ENCODE measurements around the gene IPO13.

IPO13 gene

DNA sequence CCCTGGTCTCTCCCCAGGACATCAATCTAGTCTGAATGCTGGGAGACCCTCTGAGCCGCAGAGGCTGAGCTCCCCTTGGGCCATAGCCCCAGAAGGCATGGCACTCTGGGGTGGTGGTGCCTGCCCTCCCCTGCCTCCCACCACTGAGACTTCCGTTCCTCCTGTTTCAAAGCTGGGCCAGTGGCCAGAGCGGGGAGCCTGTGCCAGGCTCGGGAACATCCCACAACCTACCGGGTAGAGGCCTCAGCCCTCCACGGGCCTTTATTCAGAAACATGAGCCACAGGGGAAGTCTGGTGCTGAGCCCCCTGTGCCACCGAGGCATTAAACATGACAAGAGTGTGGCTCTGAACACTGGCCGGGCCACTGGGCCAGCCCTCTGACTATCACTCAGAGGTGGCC lies 52.7 kb downstream of the IPO13 start:
- no peak overlapping the region for H3K4me3 ChIP-seq (ENCODE audit: low read depth, low read length)
- no peak for TF ChIP-seq CTCF (IDR thresholded peaks at IDR 0.05; ENCODE audit: borderline replicate concordance, insufficient read depth, low read depth, low read length)

DNA sequence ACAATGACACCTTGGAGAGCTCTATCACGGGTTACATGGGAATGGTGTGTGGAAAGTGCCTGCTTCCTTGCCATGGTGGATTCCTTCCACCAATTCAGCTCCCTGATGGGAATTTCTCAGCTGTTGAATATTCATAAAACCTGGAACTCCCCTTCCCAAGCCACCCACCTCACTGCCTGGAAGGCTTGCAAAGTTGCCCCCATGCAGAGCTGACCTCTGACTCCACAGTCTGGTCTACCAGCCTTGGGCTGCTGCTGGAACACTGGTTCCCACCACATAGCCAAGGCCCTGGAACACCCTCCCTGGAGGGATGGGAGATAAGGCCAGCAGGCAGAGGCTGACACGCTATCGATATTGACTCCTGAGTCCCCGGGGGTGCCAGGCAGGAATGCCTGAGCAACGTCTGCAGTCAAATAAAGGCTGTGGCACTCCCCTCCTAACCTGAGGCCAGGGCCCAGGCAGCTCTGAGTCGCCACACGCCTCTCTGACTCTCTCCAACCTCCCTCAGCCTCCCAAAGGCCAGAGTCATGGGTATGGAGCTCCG lies 53.4 kb downstream of the IPO13 start:
- H3K4me3 ChIP-seq (ENCODE audit: low read depth, low read length), result no peak overlapping the region
- no peak for TF ChIP-seq CTCF (IDR thresholded peaks at IDR 0.05; ENCODE audit: borderline replicate concordance, insufficient read depth, low read depth, low read length)

- TF ChIP-seq CTCF (IDR thresholded peaks at IDR 0.05; ENCODE audit: borderline replicate concordance, insufficient read depth, low read depth, low read length), result no peak
Measured at GRCh38 chr1:44002165-44002564, 55.4 kb downstream of the IPO13 start.

GRCh38 chr1:44002606-44003157 lies 55.9 kb downstream of the IPO13 start:
- peak; percentile 34; the same call in 1 of the 2 replicates for TF ChIP-seq CTCF (IDR thresholded peaks at IDR 0.05; ENCODE audit: borderline replicate concordance, insufficient read depth, low read depth, low read length)
- H3K4me3 ChIP-seq (ENCODE audit: low read depth, low read length), result no peak overlapping the region

More at GRCh38 chr1:44002165-44002564, 55.4 kb downstream of the IPO13 start:
- H3K4me3 ChIP-seq (ENCODE audit: low read depth, low read length), result no peak overlapping the region

DNA sequence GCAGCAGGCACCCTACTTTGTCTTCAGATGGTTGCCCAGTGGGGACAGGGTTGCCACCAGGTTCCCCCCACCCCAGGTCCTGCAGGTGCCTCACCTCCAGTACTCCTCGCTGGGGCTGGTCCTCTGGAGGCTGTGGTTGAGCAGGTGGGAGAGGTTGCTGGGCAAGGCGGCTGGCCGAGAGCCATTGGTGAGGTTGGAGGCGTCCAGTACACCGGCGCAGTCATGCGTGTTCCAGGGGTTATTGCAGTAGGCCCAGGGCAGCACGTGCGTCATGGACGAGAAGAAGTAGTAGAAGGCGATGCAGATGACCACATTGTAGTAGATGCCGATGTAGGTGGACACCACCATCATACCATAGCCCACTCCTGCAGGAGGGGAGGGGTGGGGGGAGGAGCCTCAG lies 61.5 kb downstream of the IPO13 start:
- no peak for TF ChIP-seq CTCF (IDR thresholded peaks at IDR 0.05; ENCODE audit: borderline replicate concordance, insufficient read depth, low read depth, low read length)
- no peak overlapping the region for H3K4me3 ChIP-seq (ENCODE audit: low read depth, low read length)

DNA sequence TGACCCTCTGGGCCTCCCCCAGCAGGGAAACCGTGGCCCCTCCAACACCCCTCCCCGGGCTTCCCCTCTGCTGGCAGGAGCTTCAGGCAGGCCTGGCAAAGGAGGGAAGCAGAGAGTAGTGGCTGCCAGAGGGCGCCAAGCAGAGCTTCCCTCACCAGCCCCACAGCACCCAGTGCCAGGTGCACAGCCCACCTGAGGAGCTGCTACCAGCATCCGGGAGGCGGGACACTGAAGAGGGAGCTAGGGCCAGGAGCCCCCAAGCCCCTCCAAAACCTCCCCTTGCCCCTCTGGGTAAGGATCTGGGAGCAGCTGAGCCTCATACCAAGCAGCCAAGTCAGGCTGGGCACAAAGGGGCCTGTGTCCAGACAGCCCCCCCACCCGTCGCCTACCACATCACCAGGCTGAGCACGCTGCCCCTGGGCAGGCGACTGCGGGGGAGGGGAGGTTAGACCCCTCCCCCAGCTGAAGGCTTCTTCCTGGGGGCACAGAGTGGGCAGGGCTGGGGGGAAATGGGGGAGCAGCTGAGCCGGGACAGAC lies 64.3 kb downstream of the IPO13 start:
- TF ChIP-seq CTCF (IDR thresholded peaks at IDR 0.05; ENCODE audit: borderline replicate concordance, insufficient read depth, low read depth, low read length), result no peak
- no peak overlapping the region for H3K4me3 ChIP-seq (ENCODE audit: low read depth, low read length)

DNA sequence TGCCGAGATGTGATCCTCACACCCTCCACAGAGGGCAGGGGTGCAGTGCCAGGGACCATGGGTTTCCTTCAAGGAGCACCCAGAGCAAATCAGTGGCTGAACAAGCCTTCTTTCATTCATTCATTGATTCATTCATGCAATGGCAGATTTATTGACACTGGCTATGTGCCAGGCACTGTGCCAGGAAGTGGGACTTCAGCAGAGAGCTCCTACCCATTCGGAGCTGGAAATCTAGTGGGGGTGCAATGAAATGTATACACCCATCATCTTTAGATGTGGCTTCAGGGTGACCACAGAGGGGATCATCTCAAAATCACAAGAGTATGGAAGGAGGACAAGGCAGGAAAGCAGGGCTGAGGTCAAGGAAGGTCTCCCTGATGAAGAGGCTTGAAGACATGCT lies 65.7 kb downstream of the IPO13 start:
- no peak for TF ChIP-seq CTCF (IDR thresholded peaks at IDR 0.05; ENCODE audit: borderline replicate concordance, insufficient read depth, low read depth, low read length)
- no peak overlapping the region for H3K4me3 ChIP-seq (ENCODE audit: low read depth, low read length)

All from GM12875 (cell line).